Activated naive CD8-positive, alpha-beta T cell treated with anti-CD3 and anti-CD28 coated beads, Interleukin-2, amount 10 ng/mL, durations not matched to agents 7 days and 5 days (primary cell): ENCODE measurements around the gene XPO5. TPM values are rescaled to one million over a fixed set of nuclear protein-coding genes. Genes with fewer than 3 reads are reported as not detected.

Source experiments
- ATAC-seq: fragments of 150-1000 bp; cut with Tn5 transposase; one replicate; pipeline ENCODE4 v1.10.0; 2021; ENCODE audit warnings: low read depth, moderate library complexity
- POLR2A ChIA-PET: fragments of 350-600 bp; sonication (Branson Sonifier 250); formaldehyde crosslinking; loops from one replicate; lab custom pipeline; 2021; ENCODE audit warnings: antibody characterized with exemption; lab: Charles Lee
- DNase-seq: peaks from one replicate; pipeline ENCODE4 v3.0.0; 2021
- H3K27ac Mint-ChIP-seq: one replicate; pipeline ENCODE4 v1.8.0; 2022; ENCODE audit warnings: mild to moderate bottlenecking, mixed read lengths
- H3K27me3 Mint-ChIP-seq: one replicate; pipeline ENCODE4 v1.8.0; 2022; ENCODE audit warnings: mild to moderate bottlenecking, moderate library complexity, mixed read lengths
- H3K36me3 Mint-ChIP-seq: one replicate; pipeline ENCODE4 v1.8.0; 2021; ENCODE audit warnings: mild to moderate bottlenecking, mixed read lengths
- H3K4me1 Mint-ChIP-seq: one replicate; pipeline ENCODE4 v1.8.0; 2021; ENCODE audit warnings: mixed read lengths
- H3K4me3 Mint-ChIP-seq: one replicate; pipeline ENCODE4 v1.8.0; 2022; ENCODE audit warnings: mild to moderate bottlenecking, moderate library complexity, mixed read lengths
- H3K9me3 Mint-ChIP-seq: one replicate; pipeline ENCODE4 v1.8.0; 2021; ENCODE audit warnings: mixed read lengths
- total RNA-seq, 2 experiments: library from RNA; stranded (reverse); gene quantifications; one replicate each; pipeline ENCODE4 v1.2.3, GENCODE V29; 2021

Gene XPO5
- total RNA-seq, 2 experiments from 2014 or later, result 46.1 to 47.0 TPM

- H3K27ac Mint-ChIP-seq, result no peak overlapping the region
- no peak for ATAC-seq
- no peaks in the 10 kb centered on the region for H3K9me3 Mint-ChIP-seq
- POLR2A ChIA-PET, result interaction anchor here (1.5 kb wide), 1 partner anchor 11 kb away, joined by 3 read pairs; the partner anchor contains the start of gene TJAP1
- no peak overlapping the region for H3K4me3 Mint-ChIP-seq
- no peak for DNase-seq
- H3K27me3 Mint-ChIP-seq, result no peaks in the 10 kb centered on the region
- peaks cover 3% of the 10 kb centered on the region for H3K4me1 Mint-ChIP-seq
- peaks cover 4% of the 10 kb centered on the region for H3K36me3 Mint-ChIP-seq
Measured at GRCh38 chr6:43488667-43489276, 87.1 kb downstream of the XPO5 start.

- DNase-seq (no peak), ATAC-seq (no peak)
- H3K4me1 Mint-ChIP-seq, result peaks cover 36% of the 10 kb centered on the region
- no peaks in the 10 kb centered on the region for H3K9me3 Mint-ChIP-seq
- H3K4me3 Mint-ChIP-seq, result no peak overlapping the region
- peaks cover 3% of the 10 kb centered on the region for H3K36me3 Mint-ChIP-seq
- H3K27me3 Mint-ChIP-seq, result no peaks in the 10 kb centered on the region
- POLR2A ChIA-PET, result no interaction called here
- H3K27ac Mint-ChIP-seq, result no peak overlapping the region
Measured at GRCh38 chr6:43481591-43482236, 94.1 kb downstream of the XPO5 start.

- DNase-seq, result no peak
- Mint-ChIP-seq H3K4me3 (no peak overlapping the region), H3K27me3 (no peaks in the 10 kb centered on the region), H3K27ac (no peak overlapping the region), H3K36me3 (peaks cover 3% of the 10 kb centered on the region), H3K9me3 (no peaks in the 10 kb centered on the region), H3K4me1 (peaks cover 38% of the 10 kb centered on the region)
- ATAC-seq, result no peak
- POLR2A ChIA-PET, result interaction anchor here (0.7 kb wide), 1 partner anchor 92 kb away, joined by 3 read pairs; no protein-coding TSS in a partner anchor
Measured at GRCh38 chr6:43481075-43481474, 94.8 kb downstream of the XPO5 start.

GRCh38 chr6:43478008-43478372 lies 97.8 kb downstream of the XPO5 start:
- DNase-seq (no peak), ATAC-seq (no peak)
- Mint-ChIP-seq H3K27ac (peak overlapping the region; percentile 97), H3K27me3 (no peaks in the 10 kb centered on the region), H3K9me3 (no peaks in the 10 kb centered on the region), H3K4me3 (peak overlapping the region; percentile 97), H3K4me1 (peaks cover 38% of the 10 kb centered on the region), H3K36me3 (peaks cover 3% of the 10 kb centered on the region)
- POLR2A ChIA-PET, result interaction anchor here (0.6 to 1.4 kb wide), 11 partner anchors 8 to 295 kb away, joined by 3 to 12 read pairs (median 3); partner anchors contain the start of gene GTPBP2

- POLR2A ChIA-PET, result interaction anchor here (0.6 to 1.4 kb wide), 18 partner anchors 8 to 732 kb away, joined by 3 to 12 read pairs (median 3); partner anchors contain the start of genes CUL7, GTPBP2, TBCC and ZNF318
- Mint-ChIP-seq H3K4me3 (peak within 1 kb of the TSS; percentile 97), H3K36me3 (peaks cover 2% of the 10 kb centered on the region), H3K9me3 (no peaks in the 10 kb centered on the region), H3K4me1 (peaks cover 37% of the 10 kb centered on the region), H3K27ac (peak within 1 kb of the TSS; percentile 97), H3K27me3 (peaks cover 2% of the 10 kb centered on the region)
- peak; percentile 100 for ATAC-seq
- peak; percentile 99 for DNase-seq
Measured at GRCh38 chr6:43477235-43478007, 98.4 kb downstream of the XPO5 start, which contains the start of gene TJAP1. TSS of gene TJAP1 (plus strand) at chr6:43477570. CDS start at chr6:43499002, 21,432 bp downstream.

GRCh38 chr6:43476746-43477145 lies 99.1 kb downstream of the XPO5 start:
- no peak for ATAC-seq
- Mint-ChIP-seq H3K27me3 (peaks cover 5% of the 10 kb centered on the region), H3K4me3 (peak overlapping the region; percentile 97), H3K9me3 (no peaks in the 10 kb centered on the region), H3K4me1 (peaks cover 32% of the 10 kb centered on the region), H3K36me3 (no peaks in the 10 kb centered on the region), H3K27ac (peak overlapping the region; percentile 97)
- DNase-seq, result no peak
- POLR2A ChIA-PET, result interaction anchor here (0.6 to 1.4 kb wide), 12 partner anchors 11 to 731 kb away, joined by 3 to 12 read pairs (median 3); partner anchors contain the start of genes CUL7, GTPBP2, TBCC and ZNF318

GRCh38 chr6:43475516-43475915 lies 100.3 kb downstream of the XPO5 start:
- no peak overlapping the region for H3K4me3 Mint-ChIP-seq
- no peak for DNase-seq
- no peaks in the 10 kb centered on the region for H3K36me3 Mint-ChIP-seq
- H3K4me1 Mint-ChIP-seq, result peaks cover 27% of the 10 kb centered on the region
- H3K27me3 Mint-ChIP-seq, result peaks cover 8% of the 10 kb centered on the region
- no peak overlapping the region for H3K27ac Mint-ChIP-seq
- no peaks in the 10 kb centered on the region for H3K9me3 Mint-ChIP-seq
- POLR2A ChIA-PET, result interaction anchor here (1.8 kb wide), 1 partner anchor 34 kb away, joined by 3 read pairs; no protein-coding TSS in a partner anchor
- no peak for ATAC-seq

- POLR2A ChIA-PET, result no interaction called here
- ATAC-seq (no peak), DNase-seq (no peak)
- no peaks in the 10 kb centered on the region for H3K36me3 Mint-ChIP-seq
- H3K9me3 Mint-ChIP-seq, result no peaks in the 10 kb centered on the region
- H3K4me1 Mint-ChIP-seq, result peaks cover 6% of the 10 kb centered on the region
- no peak overlapping the region for H3K27ac Mint-ChIP-seq
- peaks cover 13% of the 10 kb centered on the region for H3K27me3 Mint-ChIP-seq
- no peak overlapping the region for H3K4me3 Mint-ChIP-seq
Measured at GRCh38 chr6:43472515-43472914, 103.3 kb downstream of the XPO5 start.

Other genes starting within 250 kb of the XPO5 start
- gene ZNF318, start 206.4 kb downstream of the XPO5 start, total RNA-seq, result 10 to 100 TPM; 17.0 to 18.2 TPM
- 10 to 100 TPM; 51.0 to 58.3 TPM for gene ABCC10, start 148.5 kb downstream of the XPO5 start, total RNA-seq
- gene DLK2, start 120.5 kb downstream of the XPO5 start, total RNA-seq, result under 1 TPM; 0.30 to 0.37 TPM
- 10 to 100 TPM; 42.7 to 47.6 TPM for gene TJAP1, start 98.5 kb downstream of the XPO5 start, total RNA-seq
- gene LRRC73, start 65.7 kb downstream of the XPO5 start, total RNA-seq, result under 1 TPM; 0.33 to 0.37 TPM
- 10 to 100 TPM; 63.2 to 71.8 TPM for gene YIPF3, start 59.1 kb downstream of the XPO5 start, total RNA-seq
- 10 to 100 TPM; 28.8 to 29.7 TPM for gene POLR1C, start 58.9 kb downstream of the XPO5 start, total RNA-seq
- 10 to 100 TPM; 57.3 to 62.0 TPM for gene POLH, start 147 bp upstream of the XPO5 start, total RNA-seq
- 100 to 1,000 TPM; 107 to 115 TPM for gene GTPBP2, start 53.2 kb upstream of the XPO5 start, total RNA-seq
- gene MAD2L1BP, start 59.8 kb upstream of the XPO5 start, total RNA-seq, result 10 to 100 TPM; 39.7 to 40.2 TPM
- not detected for gene RSPH9, start 69.0 kb upstream of the XPO5 start, total RNA-seq
- 10 to 100 TPM; 38.3 to 40.3 TPM for gene MRPS18A, start 111.8 kb upstream of the XPO5 start, total RNA-seq
- 10 to 100 TPM; 33.6 to 39.5 TPM for gene VEGFA, start 194.2 kb upstream of the XPO5 start, total RNA-seq